HG03432 (cell line): ENCODE measurements around the gene SLC5A5.

ENCODE experiments used
- ATAC-seq: cut with Tn5 transposase; IDR thresholded peaks from one replicate; pipeline ENCODE4 v1.9.1; 2021; ENCODE audit warnings: mild to moderate bottlenecking, moderate library complexity; ENCODE audit not compliant: unreplicated experiment

Gene SLC5A5

DNA sequence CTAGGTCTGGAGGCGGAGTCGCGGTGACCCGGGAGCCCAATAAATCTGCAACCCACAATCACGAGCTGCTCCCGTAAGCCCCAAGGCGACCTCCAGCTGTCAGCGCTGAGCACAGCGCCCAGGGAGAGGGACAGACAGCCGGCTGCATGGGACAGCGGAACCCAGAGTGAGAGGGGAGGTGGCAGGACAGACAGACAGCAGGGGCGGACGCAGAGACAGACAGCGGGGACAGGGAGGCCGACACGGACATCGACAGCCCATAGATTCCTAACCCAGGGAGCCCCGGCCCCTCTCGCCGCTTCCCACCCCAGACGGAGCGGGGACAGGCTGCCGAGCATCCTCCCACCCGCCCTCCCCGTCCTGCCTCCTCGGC lies at the start of gene SLC5A5:
SLC5A5 (plus strand) TSS at position 68 of the 373 bp plus-strand sequence. CDS start 375 bp downstream, outside the sequence.
- no peak for ATAC-seq

DNA sequence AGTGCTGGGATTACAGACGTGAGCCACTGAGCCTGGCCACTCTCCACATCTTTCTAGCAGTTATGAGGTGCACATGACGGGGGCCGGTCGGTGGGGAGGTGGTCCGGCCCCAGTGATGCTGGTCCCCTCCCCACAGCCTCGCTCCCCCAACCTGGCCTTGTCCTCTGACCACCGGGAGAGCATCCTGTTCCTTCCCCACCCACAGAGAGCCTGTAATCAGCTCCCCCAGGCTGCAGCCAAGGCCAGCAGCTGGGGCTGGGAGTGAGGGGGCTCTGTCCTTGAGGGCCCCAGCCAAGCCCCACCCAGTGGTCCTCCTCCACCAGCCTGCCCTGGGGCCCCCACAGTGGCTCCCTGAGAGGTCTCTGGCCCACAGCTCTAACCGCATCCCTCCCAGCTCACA lies 47.4 kb upstream of the SLC5A5 start:
- ATAC-seq = no peak

DNA sequence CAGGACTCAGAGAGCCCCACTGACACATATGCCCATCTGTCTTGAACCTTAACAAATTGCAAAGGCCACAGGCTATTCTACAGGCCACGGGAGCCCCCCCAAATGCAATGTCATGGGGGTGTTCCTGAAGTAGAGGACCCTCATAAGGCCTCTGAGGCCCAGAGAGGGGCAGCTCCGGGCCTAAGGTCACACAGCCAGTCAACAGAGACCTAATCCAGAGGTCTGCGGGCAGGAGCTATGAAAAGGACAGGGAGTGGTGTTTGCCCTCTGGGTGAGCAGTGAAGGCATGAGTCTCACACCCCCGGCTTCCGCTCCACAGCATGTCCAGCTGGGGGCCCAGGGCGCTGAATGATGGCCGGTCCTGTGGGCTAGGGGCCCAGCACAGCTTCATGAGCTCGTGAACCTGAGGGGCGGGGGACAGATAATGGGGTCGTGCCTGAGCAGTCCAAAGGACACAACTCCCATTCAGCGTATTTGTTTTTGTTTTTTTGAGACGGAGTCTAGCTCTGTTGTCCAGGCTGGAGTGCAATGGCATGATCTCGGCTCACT lies 45.2 kb upstream of the SLC5A5 start:
- no peak for ATAC-seq

GRCh38 chr19:17829855-17830566 lies 41.7 kb upstream of the SLC5A5 start:
- ATAC-seq = no peak

GRCh38 chr19:17830567-17831418 lies 41.0 kb upstream of the SLC5A5 start:
- no peak for ATAC-seq

DNA sequence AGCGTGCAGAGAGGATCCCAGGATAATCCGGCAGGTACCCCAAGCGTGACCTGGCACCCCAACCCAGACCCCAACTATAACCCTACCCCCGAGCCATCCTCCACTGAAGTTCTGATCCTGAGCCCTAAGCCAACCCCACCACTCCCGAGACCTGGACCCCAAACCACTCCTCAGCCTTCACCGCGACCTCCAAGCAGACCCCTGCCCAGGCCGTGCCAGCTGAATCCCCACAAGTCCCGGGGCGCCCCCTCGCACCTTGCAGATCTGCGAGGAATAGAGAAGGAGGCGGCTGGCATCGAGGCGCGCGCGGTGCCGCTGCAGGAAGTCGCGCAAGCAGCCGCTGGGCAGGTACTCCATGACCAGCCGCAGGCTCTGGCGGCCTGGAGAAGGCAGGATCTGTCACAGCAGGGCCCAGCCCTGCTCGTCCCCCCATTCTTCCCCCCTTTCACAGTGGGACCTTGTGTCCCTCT lies 40.3 kb upstream of the SLC5A5 start:
- no peak for ATAC-seq

DNA sequence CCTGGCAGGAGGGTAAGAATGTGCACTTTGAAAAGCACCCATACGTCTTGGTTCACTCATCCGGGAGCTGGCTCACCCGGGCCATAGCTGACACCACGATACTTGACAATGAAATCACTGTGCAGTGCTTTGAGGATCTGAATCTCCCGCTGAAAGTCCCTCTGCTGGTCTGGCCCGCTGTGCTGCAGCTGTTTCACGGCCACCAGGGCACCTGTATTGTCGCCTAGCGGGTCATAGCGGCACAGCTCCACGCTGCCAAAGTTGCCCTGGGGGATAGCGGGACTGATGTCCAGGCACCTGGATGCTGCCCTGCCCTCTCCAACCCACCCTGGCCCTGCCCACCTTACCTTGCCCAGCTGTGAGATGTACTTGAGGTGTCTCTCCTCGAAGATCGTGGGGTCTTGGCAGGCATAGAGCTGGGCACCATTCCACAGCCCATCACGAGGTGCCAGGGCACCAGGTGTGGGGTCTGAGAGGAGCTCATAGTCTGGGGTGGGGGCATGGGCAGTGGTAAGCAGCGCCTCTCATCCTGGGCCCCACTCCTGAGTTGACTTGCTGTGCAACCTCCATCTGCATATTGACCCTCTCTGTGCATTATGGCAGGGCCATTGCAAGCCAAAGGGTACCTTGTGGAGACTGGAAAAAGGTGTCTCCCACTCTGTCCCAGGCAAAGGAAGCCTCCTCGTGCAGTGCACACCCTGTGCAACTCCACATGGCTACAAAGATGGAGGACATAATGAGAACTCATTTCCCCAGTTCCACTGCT lies 39.1 kb upstream of the SLC5A5 start:
- ATAC-seq = no peak

GRCh38 chr19:17834350-17835181 lies 37.2 kb upstream of the SLC5A5 start:
- ATAC-seq = no peak

DNA sequence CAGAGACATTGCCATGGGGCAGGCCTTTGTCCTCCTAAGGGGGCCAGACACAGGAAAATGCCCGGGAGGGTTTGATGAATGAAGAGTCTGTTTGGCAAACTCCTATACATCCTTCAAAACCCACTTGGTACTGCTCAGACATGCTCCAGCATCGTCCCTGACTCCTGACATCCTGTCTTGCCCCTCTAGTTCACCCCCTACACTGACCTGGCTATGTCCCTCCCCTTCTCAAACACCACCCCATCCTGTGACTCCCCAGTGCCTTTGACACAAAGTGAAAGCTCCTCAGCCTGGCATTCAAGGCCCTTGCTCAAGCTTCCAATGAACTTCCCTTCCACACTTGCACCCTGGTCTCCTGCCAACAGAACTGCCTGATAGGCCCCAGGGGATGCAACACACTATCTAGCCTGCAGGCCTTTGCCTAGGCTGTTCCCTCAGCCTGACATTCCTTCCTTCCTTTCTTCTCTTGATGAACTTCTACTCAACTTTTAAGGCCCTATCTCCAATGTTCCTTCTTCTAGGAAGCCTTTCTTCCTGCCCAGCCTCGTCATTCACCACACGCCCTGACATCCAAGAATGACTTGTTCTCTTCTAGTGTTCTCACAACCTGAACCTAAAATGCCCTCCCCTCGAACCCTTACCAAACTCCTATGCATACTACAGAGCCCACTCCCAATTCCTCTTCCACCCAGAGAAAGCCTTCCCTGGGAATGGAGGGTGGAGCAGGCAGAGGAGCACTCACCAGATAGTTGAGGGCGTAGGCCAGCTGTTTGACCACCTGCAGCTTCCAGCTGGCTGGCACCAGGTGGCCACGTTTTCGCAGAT lies 36.4 kb upstream of the SLC5A5 start:
- no peak for ATAC-seq

DNA sequence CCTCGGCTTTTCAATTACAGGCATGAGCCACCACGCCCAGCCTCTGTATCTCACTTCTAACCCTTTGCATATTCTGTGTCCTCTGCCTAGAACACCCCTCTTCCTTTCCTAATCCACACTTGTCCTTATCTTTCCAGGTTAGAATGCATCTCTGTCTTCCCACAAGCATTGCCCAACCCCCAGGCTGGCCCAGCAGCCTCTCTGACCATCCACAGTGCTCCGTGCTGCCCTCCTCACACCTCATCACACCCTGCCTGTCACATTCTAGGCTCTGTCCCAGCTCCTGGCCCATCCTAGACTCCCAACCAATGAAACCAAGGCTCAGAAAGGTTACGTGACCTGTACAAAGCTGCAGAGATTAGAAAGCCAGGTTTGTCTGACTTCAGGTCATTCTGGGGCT lies 35.2 kb upstream of the SLC5A5 start:
- ATAC-seq = no peak

- no peak for ATAC-seq
Measured at GRCh38 chr19:17837972-17838371, 33.8 kb upstream of the SLC5A5 start.

DNA sequence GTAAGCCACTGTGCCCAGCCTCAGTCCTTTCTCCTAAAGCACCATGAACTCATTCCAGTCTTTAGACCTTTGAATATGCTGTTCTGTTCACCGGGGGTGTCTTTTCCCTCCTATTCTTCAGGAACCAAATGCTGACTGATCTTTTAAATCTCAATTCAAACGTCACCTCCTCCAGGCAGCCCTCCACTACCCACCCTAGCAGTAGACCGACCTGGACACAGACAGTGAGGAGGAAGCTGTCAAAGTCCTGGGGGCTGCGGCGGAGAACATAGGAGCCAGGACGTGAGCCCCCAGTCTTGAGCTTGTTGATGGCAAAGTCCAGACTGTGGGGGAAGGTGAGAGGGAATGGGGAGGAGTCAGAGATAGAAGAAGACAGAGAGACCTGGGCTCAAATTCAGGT lies 31.7 kb upstream of the SLC5A5 start:
- ATAC-seq = no peak

- ATAC-seq = no peak
Measured at GRCh38 chr19:17841371-17841809, 30.4 kb upstream of the SLC5A5 start.

DNA sequence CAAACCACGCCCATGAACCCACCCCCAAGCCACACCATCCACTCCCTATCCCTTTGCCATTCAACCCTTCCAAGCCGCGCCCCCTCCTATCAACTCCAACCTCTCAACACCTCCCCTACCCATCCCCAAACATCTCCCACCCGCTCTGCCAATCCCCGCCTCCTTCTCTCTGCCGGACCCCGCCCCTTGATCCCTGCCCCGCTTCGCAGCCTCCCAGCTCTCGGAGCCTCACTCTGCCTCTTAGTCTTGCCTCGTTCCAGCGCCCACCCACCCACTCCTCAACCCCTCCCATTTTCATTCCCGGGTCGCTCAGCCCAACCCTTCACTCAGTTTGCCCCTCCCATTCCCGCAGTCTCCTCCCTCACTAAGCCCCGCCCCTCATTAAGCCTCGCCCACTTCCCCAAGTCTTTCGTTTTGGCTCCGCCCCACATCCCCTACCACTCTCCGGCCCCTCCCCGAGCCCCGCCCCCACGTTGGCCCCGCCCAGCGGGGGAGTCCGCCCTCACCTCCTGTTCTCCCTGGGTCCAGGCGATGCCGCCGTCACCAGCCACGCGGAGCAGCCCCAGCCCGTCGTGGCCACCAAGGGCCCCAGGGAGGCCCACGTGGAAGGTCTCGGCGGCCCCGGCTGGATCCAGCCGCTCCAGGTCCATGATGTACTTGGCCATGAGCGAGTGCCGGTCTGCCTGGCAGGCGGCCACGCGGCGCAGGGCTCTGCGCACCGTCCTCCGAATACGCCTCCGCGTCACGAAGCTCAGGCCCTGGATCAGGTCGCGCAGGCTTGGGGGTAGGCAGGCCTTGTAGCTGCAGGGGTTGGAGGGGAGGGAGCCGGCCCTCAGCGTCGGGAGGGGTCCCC lies 29.7 kb upstream of the SLC5A5 start:
- no peak for ATAC-seq

- no peak for ATAC-seq
Measured at GRCh38 chr19:17842663-17843291, 29.0 kb upstream of the SLC5A5 start.

DNA sequence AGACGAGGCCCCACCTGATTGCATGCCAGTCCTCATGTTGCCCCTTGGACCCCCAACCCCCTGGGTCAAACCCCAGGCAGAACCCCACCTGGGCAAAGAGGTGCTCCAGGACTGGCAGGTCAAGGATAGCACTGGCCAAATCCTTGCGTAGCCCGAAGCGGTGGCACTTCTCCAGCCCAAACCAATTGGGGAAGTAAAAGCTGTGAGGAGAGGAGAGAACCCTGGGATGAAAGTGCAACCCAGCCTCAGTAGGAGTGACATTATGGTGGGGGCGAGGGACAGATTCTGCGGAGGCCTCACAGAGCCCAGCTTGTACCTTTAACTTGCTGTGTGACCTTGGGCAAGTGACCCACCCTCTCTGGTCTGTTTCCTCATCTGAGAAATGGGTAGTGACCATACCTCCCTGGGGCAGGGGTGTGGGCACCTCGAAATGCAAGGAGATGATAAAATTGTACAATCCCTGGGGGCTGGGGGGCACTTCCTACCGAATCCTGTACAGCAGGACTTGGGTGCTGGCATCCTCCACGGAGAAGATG lies 28.4 kb upstream of the SLC5A5 start:
- no peak for ATAC-seq

DNA sequence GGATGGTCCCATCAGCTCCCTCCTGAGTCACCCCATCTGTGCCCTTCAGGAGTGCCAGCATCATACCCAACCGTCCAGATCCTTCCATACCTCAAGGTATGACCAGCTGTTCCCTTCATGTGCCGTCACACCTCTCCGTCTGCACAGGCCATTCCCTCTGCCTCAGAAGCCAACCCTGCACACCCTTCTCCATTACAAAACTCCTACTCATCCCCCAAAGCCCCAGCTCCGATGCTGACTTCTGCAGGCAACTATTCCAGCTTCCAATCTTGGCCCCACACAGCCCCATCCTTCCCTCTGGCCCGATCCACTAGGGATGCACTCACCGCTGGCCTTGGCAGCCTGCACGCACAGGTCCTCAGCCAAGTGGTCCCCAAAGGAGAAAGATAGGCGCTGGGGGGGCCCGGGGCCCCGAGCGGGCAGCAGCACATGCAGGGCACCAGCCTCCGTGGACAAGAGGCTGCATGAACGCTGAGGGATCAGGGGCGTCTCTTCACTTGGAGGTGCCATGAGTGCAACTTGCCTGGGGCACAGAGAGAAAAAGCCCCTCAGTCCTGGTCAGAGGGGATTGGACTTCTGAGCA lies 27.7 kb upstream of the SLC5A5 start:
- no peak for ATAC-seq
